ENCODE results near the gene EML2. TPM values are rescaled to one million over a fixed set of nuclear protein-coding genes. Genes with fewer than 3 reads are reported as not detected.
"Not testable (repeated sequence)": the region's sequence is repeated elsewhere in the genome, so short reads cannot be mapped to it uniquely, and the experiment has no call there.

The EML2 gene
- total RNA-seq, 4 donors from 2014 or later = 40.8 to 64.3 (median 60.0) TPM

DNA sequence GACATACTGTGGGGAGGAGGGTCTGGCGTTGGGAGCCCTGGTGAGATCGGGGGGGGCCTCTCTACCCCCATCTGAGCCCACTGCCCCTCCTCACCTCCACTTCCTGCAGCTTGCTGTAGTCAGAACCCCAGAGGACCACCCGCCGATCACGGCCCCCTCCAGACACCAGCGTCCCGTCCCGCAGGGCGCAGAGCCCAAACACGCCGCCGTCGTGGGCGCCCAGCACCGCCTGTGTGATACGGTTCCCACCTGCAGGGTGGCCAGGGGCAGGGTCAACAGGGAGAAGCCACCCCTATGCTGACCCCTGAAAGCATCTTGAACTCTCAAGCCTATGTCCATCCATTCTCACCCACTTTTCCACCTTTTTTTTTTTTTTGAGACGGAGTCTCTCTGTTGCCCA, 17.8 kb downstream of the EML2 start:
- Histone ChIP-seq H3K27ac (no peak overlapping the region), H3K27me3 (no peaks in the 10 kb centered on the region), H3K9me3 (no peaks in the 10 kb centered on the region), H3K4me3 (no peak overlapping the region), H3K36me3 (peaks cover 0 to 11% (median 5%) of the 10 kb centered on the region in 4 donors), H3K4me1 (peaks cover 0 to 2% (median 0%) of the 10 kb centered on the region in 4 donors)
- intact Hi-C loops (cut with DNase I; ENCODE audit: low total_unique reads) = no loop called here
- WGBS, 2 donors (ENCODE audit: low coverage in 1 of 2) = 95 to 100% methylated on average over 1 to 17 of the region's 17 CpGs
- in situ Hi-C loops (cut with MboI; ENCODE audit: low pct_ligation_motif_present in 1 of 4, low pct_unique_long_range_greater_than_20kb in 1 of 4, low sequenced_read_pairs in 3 of 4) = no loop called here
- DNase-seq = no peak
- TF ChIP-seq, protein P1, sequence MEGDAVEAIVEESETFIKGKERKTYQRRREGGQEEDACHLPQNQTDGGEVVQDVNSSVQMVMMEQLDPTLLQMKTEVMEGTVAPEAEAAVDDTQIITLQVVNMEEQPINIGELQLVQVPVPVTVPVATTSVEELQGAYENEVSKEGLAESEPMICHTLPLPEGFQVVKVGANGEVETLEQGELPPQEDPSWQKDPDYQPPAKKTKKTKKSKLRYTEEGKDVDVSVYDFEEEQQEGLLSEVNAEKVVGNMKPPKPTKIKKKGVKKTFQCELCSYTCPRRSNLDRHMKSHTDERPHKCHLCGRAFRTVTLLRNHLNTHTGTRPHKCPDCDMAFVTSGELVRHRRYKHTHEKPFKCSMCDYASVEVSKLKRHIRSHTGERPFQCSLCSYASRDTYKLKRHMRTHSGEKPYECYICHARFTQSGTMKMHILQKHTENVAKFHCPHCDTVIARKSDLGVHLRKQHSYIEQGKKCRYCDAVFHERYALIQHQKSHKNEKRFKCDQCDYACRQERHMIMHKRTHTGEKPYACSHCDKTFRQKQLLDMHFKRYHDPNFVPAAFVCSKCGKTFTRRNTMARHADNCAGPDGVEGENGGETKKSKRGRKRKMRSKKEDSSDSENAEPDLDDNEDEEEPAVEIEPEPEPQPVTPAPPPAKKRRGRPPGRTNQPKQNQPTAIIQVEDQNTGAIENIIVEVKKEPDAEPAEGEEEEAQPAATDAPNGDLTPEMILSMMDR (IDR thresholded peaks at IDR 0.05) = no peak

DNA sequence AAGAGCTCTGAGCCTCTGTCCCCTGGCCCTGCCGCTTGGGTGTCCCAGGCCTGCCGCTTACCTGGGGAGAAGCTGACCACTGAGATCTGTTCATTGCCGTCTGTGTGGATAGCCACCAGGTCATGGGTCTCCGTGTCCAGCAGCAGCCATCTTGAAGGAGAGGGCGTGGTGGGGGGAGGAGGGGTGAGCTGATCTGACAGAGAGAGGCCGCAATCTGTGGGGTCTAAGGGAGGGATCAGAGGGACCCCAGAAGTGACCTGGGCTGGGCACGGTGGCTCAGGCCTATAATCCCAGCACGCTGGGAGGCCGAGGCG, 22.5 kb downstream of the EML2 start:
- Histone ChIP-seq H3K9me3 (no peaks in the 10 kb centered on the region), H3K27ac (peak overlapping the region in 1 of 4 donors; percentile 84), H3K4me1 (peaks cover 3 to 24% (median 16%) of the 10 kb centered on the region in 4 donors), H3K36me3 (peaks cover 0 to 23% (median 4%) of the 10 kb centered on the region in 4 donors), H3K4me3 (no peak overlapping the region), H3K27me3 (no peaks in the 10 kb centered on the region)
- intact Hi-C loops (cut with DNase I; ENCODE audit: low total_unique reads) = no loop called here
- 90 to 92% methylated on average over 2 to 10 of the region's 10 CpGs for WGBS, 2 donors (ENCODE audit: low coverage in 1 of 2)
- DNase-seq = no peak
- in situ Hi-C loops (cut with MboI; ENCODE audit: low pct_ligation_motif_present in 1 of 4, low pct_unique_long_range_greater_than_20kb in 1 of 4, low sequenced_read_pairs in 3 of 4) = no loop called here
- TF ChIP-seq POLR2AphosphoS5 (IDR thresholded peaks at IDR 0.05) = no peak
- TF ChIP-seq, protein P1 (IDR thresholded peaks at IDR 0.05) = no peak
- TF ChIP-seq EP300 (IDR thresholded peaks at IDR 0.05; ENCODE audit: low read depth) = no peak
- no peak for TF ChIP-seq POLR2A (IDR thresholded peaks at IDR 0.05)

DNA sequence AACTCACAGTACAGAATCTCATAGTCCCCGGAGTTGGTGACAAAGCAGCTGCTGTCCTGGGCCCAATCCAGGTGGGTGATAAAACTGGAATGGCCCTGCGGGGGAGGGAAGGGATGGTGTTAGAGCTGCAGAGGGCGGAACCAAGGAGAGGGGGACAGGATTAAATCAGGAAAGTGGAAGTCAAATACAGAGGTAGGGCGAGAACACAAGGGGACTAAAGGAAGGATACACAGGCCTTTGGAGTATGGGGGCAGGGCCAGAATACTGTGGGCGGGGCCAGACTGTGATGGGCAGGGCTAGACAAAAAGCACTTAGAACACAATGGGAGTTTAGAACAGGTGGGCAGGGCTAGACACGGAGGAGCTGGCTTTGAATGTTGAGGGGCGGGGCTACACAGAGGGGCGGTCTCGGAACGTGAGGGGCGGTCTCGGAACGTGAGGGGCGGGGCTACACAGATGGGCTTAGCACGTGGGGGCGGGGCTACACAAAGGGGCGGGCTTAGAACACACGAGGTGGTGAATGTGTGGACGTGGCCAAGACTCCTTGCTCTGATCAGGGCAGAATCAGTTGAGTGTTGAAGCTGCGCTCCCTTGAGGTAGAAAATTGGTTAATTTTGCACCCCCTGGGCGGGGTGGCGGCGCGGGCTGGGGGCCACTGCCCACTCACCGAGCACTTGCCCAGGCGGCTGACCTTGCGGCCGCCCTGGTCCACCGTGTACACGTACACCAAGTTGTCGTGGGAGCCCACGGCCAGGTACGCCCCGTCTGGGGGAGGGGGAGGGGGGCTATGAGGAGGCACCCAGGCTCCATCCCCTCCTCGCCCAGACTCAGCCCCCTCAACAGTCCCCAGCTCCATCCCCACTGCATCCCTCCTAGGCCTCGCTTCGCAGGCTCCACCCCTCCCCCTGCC, 23.1 kb downstream of the EML2 start:
- H3K27ac ChIP-seq = peak overlapping the region; percentile 75 to 89 (median 86)
- peak overlapping the region in 1 of 4 donors; percentile 6 for H3K4me3 ChIP-seq
- peaks cover 0 to 25% (median 4%) of the 10 kb centered on the region in 4 donors for H3K36me3 ChIP-seq
- DNase-seq = peak; percentile 94
- in situ Hi-C loops (cut with MboI; ENCODE audit: low pct_ligation_motif_present in 1 of 4, low pct_unique_long_range_greater_than_20kb in 1 of 4, low sequenced_read_pairs in 3 of 4) = no loop called here
- H3K9me3 ChIP-seq = no peaks in the 10 kb centered on the region
- intact Hi-C loops (cut with DNase I; ENCODE audit: low total_unique reads) = no loop called here
- peaks cover 3 to 24% (median 16%) of the 10 kb centered on the region in 4 donors for H3K4me1 ChIP-seq
- 28 to 45% methylated on average over 4 to 28 of the region's 37 CpGs for WGBS, 2 donors (ENCODE audit: low coverage in 1 of 2)
- TF ChIP-seq POLR2A (IDR thresholded peaks at IDR 0.05) = no peak
- H3K27me3 ChIP-seq = no peaks in the 10 kb centered on the region

DNA sequence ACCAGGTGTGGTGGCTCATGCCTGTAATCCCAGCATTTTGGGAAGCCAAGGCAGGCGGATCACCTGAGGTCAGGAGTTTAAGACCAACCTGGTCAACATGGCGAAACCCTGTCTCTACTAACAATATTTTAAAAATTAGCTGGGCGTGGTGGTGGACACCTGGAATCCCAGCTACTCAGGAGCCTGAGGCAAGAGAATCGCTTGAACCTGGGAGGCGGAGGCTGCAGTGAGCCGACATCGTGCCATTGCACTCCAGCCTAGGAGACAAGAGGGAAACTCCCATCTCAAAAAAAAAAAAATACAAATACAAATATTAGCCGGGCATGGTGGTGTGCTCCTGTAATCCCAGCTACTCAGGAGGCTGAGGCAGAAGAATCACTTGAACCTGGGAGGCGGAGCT, 24.1 kb downstream of the EML2 start:
- H3K27me3 ChIP-seq; H3K4me3 ChIP-seq; DNase-seq; H3K9me3 ChIP-seq; in situ Hi-C loops (cut with MboI; ENCODE audit: low pct_ligation_motif_present in 1 of 4, low pct_unique_long_range_greater_than_20kb in 1 of 4, low sequenced_read_pairs in 3 of 4); intact Hi-C loops (cut with DNase I; ENCODE audit: low total_unique reads): not testable (repeated sequence)
- peaks cover 3 to 24% (median 16%) of the 10 kb centered on the region in 4 donors for H3K4me1 ChIP-seq
- peaks cover 0 to 25% (median 3%) of the 10 kb centered on the region in 4 donors for H3K36me3 ChIP-seq
- 88 to 90% methylated on average over 7 to 9 of the region's 9 CpGs for WGBS, 2 donors (ENCODE audit: low coverage in 1 of 2)
- peak overlapping the region; percentile 75 to 89 (median 86) for H3K27ac ChIP-seq

DNA sequence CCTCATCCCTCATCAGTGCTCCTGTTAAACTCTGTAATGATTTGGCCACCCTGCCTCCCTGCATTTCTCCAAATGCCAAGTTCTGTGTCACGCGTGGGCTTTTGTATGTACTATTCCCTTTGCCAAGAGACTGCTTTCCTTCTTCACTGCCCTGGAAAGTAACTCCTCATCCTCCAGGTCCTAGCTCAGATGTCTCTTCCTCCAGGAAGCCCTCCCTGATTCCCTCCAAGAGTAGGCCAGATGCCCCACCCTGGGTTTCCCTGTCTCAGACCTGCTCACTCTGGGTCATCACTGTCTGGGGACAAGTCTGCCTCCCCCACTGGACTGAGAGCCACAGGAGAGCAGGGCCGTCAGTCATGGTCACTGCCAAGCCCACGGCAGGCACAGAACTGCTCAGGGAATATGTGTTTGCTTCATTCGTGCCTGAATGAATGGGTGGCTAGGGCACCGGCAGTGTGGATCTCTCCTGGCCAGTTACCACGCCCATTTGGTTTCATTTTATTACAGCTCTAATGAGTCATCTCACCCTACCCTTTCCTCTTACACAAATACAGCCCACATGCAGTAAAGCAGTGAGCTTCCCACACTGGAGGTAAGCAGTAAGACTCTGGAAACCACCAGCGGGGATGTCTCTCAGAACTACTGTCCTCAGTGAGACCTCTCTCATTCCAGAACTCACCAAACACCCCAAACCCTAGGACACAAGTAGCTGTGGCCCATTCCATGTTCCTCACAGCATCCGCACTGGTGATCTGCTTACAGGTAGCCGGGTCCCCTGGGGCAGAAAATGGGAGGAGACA, 25.1 kb downstream of the EML2 start:
- no peaks in the 10 kb centered on the region for H3K9me3 ChIP-seq
- H3K27ac ChIP-seq = peak overlapping the region; percentile 75 to 89 (median 86)
- intact Hi-C loops (cut with DNase I; ENCODE audit: low total_unique reads) (no loop called here), in situ Hi-C loops (cut with MboI; ENCODE audit: low pct_ligation_motif_present in 1 of 4, low pct_unique_long_range_greater_than_20kb in 1 of 4, low sequenced_read_pairs in 3 of 4) (no loop called here)
- H3K4me1 ChIP-seq = peaks cover 3 to 24% (median 16%) of the 10 kb centered on the region in 4 donors
- H3K27me3 ChIP-seq = no peaks in the 10 kb centered on the region
- WGBS, 2 donors (ENCODE audit: low coverage in 1 of 2) = 37 to 48% methylated on average over 4 to 10 of the region's 10 CpGs
- H3K36me3 ChIP-seq = peaks cover 0 to 25% (median 2%) of the 10 kb centered on the region in 4 donors
- DNase-seq = peak; percentile 73
- TF ChIP-seq EP300 (IDR thresholded peaks at IDR 0.05; ENCODE audit: low read depth) (no peak), POLR2AphosphoS5 (IDR thresholded peaks at IDR 0.05) (peak; percentile 81 to 90 (median 89)), POLR2A (IDR thresholded peaks at IDR 0.05) (peak; percentile 76)
- TF ChIP-seq, protein P1 (IDR thresholded peaks at IDR 0.05) = no peak
- no peak overlapping the region for H3K4me3 ChIP-seq

Measured in transverse colon (tissue), 4 donors.